NCI-H2107 treated with DMSO at 0.1 percent for 48 hours (cell line): Measurements from ENCODE around the gene ENPP1.
A peak's percentile ranks its signal among the peaks of the same experiment; 100 is the strongest.
"Not testable (repeated sequence)": the region's sequence is repeated elsewhere in the genome, so short reads cannot be mapped to it uniquely, and the experiment has no call there.

Experiments used
- DNase-seq: peaks from one replicate; lab custom pipeline; 2025; ENCODE audit not compliant: unreplicated experiment; lab: John Stamatoyannopoulos, UW

The ENPP1 gene

GRCh38 chr6:131868836-131869235 is 61.0 kb downstream of the ENPP1 start:
- no peak for DNase-seq

- DNase-seq: no peak
These were observed 67.8 kb downstream of the ENPP1 start for GRCh38 chr6:131875647-131876046.

- no peak for DNase-seq
These were observed 68.7 kb downstream of the ENPP1 start for GRCh38 chr6:131876545-131876944.

- DNase-seq: no peak
These were observed 70.4 kb downstream of the ENPP1 start for GRCh38 chr6:131877999-131878789.

GRCh38 chr6:131883016-131883415 is 75.2 kb downstream of the ENPP1 start:
- DNase-seq: no peak

DNA sequence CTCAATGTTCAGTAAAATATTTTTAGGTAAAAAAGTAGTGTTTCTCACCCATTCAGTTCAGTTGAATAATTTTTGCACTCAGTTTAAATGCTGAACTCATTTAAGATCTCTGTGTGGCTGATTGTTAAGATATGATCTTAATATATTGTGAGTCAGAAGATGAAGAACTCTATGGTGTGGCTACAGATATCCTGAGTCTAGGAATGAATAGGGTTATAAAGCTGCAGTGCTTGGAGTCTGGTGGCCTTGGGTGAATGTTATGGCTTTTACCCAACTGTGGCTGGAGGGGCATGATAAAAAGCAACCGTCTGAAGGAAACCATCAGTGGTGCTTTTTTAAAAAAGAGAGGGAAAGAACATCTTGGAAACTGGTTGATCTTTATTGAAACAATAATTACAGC is 77.4 kb downstream of the ENPP1 start:
- no peak for DNase-seq

DNA sequence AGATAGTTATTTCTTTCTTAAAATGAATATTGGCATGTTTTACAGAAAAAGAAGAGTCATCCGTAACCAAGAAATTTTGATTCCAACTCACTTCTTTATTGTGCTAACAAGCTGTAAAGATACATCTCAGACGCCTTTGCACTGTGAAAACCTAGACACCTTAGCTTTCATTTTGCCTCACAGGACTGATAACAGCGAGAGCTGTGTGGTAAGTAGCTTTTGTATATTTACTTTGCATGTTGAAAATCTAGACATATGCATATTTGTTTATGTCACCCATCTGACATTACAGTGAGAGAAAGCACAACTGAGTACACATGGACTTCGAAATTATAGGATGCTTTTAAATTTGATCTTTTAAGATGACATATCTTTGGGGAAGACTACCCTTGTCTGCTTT is 78.7 kb downstream of the ENPP1 start:
- DNase-seq: no peak

DNA sequence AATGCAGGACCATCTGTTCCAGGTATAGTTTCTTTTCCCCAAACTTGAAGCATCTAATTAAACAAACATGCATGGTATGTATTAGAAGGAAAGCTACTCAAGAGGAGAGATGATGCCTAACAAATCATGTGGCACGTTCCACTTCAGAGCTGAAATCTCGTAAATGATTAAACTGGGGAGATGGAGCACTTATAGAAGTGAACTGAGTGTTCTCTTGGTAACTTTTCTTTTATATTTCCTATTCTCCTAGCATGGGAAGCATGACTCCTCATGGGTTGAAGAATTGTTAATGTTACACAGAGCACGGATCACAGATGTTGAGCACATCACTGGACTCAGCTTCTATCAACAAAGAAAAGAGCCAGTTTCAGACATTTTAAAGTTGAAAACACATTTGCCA is 82.3 kb downstream of the ENPP1 start:
- DNase-seq: no peak

DNA sequence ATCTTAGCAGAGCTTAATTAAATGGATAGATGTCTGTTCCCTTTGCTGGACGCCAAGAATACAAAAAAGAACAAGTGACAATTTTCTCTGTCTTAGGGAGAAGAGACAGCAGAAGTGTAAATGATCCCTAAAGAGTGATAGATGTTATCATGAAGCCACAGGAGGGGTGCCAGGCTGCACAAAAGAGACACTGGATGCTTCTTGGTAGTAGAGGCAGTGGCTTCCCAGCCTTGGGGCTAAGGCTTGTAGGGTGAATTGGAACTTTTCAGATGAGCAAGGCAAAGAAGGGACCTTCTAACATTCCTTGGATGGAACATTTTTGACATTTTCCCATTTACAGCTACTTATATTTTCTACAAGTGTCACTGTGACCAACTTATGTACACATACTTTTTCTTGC is 85.4 kb downstream of the ENPP1 start:
- no peak for DNase-seq

GRCh38 chr6:131894493-131895424 is 86.9 kb downstream of the ENPP1 start:
- DNase-seq: no peak

GRCh38 chr6:131897050-131897435 is 89.2 kb downstream of the ENPP1 start:
- no peak for DNase-seq

- no peak for DNase-seq
These were observed 89.8 kb downstream of the ENPP1 start for GRCh38 chr6:131897621-131898020.

GRCh38 chr6:131898718-131899117 is 90.9 kb downstream of the ENPP1 start:
- no peak for DNase-seq

GRCh38 chr6:131900231-131900630 is 92.4 kb downstream of the ENPP1 start:
- DNase-seq: no peak

GRCh38 chr6:131901326-131901873 is 93.6 kb downstream of the ENPP1 start:
- DNase-seq: not testable (repeated sequence)

- DNase-seq: not testable (repeated sequence)
These were observed 95.9 kb downstream of the ENPP1 start for GRCh38 chr6:131903734-131904133.

GRCh38 chr6:131908787-131909186 is 101.0 kb downstream of the ENPP1 start:
- not testable (repeated sequence) for DNase-seq

DNA sequence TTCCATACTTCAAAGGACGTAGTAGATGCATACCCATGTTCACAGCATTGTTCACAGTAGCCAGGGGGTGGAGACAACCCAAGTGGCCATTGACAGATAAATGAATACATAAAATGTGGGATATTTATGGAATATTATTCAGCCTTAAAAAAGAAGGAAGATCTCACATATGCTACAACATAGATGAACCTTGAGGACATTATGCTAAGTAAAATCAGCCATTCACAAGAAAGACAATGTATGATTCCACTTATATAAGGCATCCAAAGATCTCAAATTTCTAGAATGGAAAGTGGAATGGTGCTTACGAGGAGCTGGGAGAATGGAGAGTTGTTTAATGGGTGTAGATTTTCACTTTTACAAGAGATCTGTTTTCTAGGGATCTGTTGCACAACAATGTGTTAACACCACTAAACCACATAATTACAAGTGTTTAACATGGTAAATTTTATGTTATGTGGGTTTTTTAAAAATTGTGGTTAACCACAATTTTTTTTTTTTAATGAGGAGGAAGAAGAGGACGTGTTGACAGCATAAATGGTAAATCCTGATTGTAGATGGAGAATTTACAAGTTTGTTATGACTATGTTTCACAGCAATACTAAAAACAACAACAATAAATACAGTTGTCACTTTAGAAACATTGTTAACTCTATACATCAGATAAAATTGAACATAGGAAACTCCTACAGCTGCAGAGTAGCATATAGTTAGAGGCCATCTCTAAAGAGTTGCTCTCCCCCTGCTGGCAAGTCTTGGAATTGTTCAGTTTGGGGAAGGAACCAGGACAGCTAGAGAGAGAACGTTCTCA is 101.8 kb downstream of the ENPP1 start:
- peak; percentile 55 for DNase-seq

DNA sequence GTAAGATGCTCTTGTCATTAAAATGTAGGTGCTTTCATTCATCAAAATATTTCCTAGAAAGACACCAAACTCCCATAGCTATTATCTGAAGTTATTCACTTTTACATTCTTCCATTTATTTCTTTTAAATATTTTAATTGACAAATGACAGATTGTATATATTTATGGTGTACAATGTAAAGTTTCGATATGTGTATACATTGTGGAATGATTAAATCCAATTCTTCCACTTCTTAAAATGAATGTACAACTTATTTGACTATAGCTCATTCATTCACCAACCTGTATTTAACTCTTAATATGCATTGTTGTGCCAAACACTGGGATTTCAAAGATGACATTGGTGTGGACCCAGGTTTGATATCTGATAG is 102.4 kb downstream of the ENPP1 start:
- DNase-seq: no peak

DNA sequence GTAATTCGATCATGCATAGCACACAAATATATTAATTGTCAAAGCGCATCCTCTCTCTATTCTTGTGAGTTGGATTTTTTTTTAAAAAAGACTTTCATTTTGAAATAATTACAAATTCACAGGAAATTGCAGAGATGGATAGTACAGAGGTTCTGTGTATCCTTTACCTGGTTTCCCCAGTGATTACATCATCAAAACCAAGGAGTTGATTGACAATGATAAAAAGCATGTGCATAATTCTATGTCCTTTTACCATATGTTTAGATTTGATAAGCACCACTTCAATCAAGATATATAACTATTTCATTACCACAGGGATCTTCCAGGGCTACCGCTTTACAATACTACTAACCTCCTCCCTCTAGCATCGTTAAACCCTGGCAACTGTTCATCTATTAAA is 103.1 kb downstream of the ENPP1 start:
- no peak for DNase-seq

DNA sequence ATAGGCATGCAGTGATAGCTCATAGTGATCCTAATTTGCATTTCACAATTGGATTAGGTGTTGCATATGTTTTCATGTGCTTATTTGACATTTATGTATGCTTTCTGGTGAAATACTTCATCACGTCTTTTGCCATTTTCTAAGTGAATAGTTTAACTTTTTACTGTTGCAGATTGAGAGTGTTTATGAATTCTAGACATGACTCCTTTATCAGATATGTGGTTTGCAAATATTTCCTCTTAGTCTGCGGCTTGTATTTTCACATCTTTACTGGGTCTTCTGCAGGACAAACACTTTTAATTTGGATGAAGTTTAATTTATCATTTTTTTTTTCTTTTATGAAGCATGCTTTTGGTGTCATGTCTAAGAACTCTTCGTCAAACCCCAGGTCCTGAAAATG is 104.1 kb downstream of the ENPP1 start:
- no peak for DNase-seq
